Measurements from ENCODE around the gene KIAA1217.

DNA sequence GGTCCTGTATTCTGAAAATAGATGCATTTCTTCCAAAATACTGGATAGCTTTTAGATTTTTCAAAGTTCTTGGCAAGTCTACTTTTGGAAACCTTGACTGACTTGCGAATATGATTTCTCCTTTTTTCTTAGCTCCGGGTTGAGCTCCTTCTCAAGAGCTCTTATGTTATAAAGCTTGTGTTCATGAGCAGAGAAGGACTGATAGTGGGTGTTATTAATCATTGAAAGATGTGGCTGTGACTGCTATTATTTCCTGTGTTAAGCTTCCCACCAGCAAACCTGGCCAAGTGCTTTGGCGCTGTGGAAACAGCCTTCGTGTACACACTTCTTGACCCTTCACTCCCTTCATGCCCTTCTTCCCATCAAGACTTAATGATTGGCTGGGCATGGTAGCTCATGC is 98.2 kb downstream of the KIAA1217 start:
- TF ChIP-seq POLR2B (IDR thresholded peaks at IDR 0.05; ENCODE audit: low read depth, partially characterized antibody) (no peak), ATF3 (IDR thresholded peaks at IDR 0.05) (no peak), ATF3 (CRISPR knock-in tag; conservative IDR thresholded peaks at IDR 0.05) (no peak), CEBPZ (IDR thresholded peaks at IDR 0.05; ENCODE audit: borderline replicate concordance, low read depth, low read length) (no peak), PRMT5 (CRISPR knock-in tag; IDR thresholded peaks at IDR 0.05) (no peak), ARID3B (CRISPR knock-in tag; IDR thresholded peaks at IDR 0.05; ENCODE audit: borderline replicate concordance) (no peak), NR2C2 (CRISPR knock-in tag; IDR thresholded peaks at IDR 0.05) (no peak), NR2C2 (tag; IDR thresholded peaks at IDR 0.05) (no peak)
- TF ChIP-seq, protein P1, sequence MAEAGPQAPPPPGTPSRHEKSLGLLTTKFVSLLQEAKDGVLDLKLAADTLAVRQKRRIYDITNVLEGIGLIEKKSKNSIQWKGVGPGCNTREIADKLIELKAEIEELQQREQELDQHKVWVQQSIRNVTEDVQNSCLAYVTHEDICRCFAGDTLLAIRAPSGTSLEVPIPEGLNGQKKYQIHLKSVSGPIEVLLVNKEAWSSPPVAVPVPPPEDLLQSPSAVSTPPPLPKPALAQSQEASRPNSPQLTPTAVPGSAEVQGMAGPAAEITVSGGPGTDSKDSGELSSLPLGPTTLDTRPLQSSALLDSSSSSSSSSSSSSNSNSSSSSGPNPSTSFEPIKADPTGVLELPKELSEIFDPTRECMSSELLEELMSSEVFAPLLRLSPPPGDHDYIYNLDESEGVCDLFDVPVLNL (CRISPR knock-in tag; IDR thresholded peaks at IDR 0.05; ENCODE audit: low read depth), result no peak
